CD1c-positive myeloid dendritic cell (primary cell): ENCODE results near the gene DEFB108B.
"Not testable (repeated sequence)": the region's sequence is repeated elsewhere in the genome, so short reads cannot be mapped to it uniquely, and the experiment has no call there.

Experiments
- DNase-seq: peaks from one replicate; pipeline ENCODE4 v3.0.0-alpha.2; 2016; ENCODE audit errors: extremely low spot score

DEFB108B gene

DNA sequence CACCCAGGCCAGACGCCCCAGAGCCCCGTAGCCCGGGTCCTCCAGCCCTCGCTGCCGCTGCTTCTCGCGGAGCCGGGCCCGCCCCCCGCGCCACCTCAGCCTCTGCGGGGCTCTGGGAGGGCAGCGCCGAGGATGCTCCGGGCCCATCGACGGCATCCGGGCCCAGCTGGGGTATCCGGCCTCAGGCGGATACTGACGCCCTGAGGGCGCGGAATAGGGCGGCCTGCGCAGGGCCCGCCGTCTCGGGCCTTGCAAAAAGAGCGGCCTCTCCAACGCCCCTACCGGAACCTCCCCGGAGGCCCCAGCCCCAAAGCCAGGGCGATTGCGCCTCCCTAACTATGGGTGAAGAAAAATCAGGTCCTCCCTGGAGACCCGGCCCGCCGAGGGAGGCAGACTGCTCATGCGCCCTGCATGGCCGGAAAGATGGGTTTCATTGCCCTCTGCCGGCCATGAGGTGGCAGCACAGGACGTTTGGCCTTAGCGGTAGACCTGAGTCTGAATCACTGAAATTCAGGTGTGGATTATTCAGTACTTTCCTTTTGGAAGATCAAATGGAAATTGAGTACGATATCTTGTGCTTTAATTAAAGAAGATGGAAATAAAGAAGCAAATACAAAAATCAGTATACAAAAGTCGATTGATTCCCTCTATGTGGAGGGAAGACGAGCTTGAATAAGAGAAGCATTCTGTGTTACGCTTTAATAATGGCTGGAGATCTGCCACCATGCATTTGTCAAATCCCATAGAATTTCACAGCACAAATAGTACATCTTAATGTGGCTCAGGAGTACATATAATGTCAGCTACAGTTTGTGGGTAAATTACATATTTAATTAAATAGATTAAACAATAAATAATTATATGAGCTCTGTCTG lies 19.3 kb upstream of the DEFB108B start:
- peak; percentile 76 for DNase-seq

DNA sequence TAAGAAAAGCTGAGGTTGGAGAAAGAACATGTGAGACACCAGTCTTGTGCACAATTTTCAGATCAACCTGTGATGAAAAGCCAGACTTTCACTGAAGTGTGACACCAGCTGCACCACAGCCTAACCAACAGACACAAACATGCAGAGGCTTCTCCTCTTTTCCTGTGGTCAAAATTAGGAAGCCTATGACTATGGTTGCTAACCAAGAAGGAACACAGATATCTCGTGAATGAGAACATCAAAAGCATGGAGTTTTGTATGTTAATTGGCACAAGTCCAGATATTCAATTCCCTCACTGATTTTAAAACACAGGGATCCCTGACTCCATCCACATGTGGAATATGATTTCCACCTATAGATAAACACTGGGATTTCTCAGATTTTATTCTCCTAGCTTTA lies 11.5 kb upstream of the DEFB108B start:
- not testable (repeated sequence) for DNase-seq

DNA sequence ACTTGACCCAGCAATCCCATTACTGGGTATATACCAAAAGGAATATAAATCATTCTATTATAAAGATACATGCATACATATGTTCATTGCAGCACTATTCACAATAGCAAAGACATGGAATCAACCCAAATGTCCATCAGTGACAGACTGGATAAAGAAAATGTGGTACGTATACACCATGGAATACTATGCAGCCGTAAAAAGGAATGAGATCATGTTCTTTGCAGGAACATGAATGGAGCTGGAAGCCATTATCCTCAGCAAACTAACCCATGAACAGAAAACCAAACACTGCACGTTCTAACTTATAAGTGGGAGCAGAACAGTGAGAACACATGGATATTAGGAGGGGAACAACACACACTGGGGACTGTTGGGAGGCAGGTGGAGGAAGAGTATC lies 3.8 kb upstream of the DEFB108B start:
- not testable (repeated sequence) for DNase-seq

DNA sequence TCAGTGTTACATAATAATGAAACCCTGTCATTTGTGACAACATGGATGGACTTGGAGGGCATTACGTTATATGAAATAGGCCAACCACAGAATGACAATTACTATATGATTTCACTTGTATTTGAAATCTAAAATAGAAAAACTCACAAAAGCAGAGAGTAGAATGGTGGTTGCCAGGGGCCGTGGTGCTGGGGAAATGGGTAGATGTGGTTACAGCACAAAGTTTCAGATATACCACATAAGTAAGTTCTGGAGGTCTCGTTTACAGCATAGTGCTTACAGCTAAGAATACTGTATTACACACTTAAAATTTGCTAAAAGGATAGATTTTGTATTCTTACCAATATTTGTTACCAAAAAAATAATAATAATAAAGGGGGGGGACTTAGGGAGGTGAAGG lies 3.3 kb upstream of the DEFB108B start:
- not testable (repeated sequence) for DNase-seq

DNA sequence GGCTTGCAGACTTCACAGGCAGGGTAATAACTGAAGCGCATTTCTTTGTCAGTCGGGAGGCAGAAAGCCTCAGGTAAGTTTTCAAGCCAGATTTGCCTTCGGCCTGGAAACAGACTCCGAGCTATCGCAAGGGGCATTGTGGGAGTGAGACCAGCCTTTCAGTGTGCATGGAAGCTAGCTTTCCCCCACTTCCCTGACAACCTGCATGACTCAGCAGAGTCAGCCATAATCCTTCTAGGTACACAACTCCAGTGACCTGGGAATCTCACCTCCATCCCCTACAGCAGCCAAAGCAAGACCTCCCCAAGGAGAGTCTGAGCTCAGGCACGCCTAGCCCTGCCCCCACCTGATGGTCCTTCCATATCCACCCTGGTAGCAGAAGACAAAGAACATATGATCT lies 9.7 kb downstream of the DEFB108B start:
- DNase-seq = not testable (repeated sequence)

DNA sequence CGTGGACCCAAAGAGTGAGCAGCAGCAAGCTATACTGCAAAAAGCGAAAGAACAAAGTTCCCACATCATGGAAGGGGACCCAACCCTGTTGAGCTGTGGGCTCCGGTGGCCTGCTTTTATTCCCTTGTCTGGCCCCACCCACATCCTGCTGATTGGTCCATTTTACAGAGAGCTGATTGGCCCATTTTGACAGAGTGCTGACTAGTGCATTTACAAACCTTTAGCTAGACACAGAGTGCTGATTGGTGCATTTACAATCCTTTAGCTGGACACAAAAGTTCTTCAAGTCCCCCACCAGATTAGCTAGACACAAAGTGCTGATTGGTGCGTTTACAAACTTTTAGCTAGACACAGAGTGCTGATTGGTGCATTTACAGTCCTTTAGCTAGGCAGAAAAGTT lies 10.4 kb downstream of the DEFB108B start:
- not testable (repeated sequence) for DNase-seq

DNA sequence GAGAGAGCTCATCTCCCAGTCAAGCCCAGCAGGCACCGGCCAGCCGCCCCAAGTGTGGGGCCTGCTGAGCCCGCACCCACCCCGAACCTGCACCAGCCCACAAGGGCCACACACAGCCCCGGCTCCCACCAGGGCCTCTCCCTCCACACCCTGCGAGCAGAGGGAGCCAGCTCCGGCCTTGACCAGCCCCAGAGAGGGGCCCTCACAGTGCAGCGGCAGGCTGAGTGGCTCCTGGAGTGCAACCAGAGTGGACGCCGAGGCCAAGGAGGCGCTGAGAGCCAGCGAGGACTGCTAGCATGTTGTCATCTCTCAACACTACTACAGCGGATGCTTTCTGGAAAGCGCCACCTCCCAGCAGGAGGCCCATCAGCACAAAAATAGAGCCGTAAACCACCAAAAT lies 10.9 kb downstream of the DEFB108B start:
- DNase-seq = no peak

DNA sequence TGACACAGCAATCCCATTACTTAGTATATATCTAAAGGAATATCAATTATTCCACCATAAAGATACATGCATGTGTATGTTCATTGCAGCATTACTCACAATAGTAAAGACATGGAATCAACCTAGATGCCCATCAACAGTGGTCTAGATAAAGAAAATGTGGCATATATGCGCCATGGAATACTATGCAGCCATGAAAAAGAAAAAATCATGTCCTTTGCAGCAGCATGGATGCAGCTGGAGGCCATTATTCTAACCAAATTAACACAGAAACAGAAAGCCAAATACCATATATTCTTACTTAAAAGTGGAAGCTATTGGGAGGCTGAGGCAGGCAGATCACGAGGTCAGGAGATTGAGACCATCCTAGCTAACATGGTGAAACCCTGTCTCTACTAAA lies 20.9 kb downstream of the DEFB108B start:
- not testable (repeated sequence) for DNase-seq

DNA sequence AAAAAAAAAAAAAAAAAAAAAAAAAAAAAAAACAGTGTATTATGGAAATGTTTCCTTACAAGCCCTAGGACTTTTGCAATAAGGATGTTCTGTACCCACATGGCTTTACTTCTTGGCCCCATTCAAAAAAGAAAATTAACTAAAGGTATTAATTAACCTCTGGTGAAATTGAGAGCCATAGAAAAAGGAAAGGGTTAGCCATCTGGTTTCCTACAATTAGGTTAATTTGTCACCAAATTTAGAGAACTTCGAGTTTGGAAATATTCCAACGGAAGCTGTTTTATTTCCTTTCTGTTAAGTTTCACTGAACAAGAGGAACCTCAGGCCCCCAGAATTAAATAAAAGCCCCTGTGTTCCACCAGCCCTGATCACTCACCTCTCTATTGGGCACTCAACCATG lies 22.9 kb downstream of the DEFB108B start:
- DNase-seq = not testable (repeated sequence)

DNA sequence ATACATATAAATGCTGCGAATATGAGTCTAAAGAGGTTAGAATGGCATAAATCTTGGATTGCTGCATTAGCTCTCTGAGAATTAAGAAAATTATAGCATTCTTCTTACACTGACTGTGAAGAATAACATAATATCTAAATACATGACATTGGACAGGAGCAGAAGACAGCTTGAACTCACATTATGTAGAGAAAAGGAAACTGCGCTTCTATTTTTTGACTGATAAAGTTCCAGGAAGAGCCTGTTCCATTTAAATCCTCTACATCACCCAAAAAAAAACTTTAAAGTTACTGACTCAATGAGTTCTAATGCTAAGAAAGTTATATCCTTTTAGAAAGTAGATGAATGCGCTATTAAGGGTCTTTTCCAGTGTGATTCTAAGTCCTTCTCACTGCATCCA lies 27.8 kb downstream of the DEFB108B start:
- not testable (repeated sequence) for DNase-seq

DNA sequence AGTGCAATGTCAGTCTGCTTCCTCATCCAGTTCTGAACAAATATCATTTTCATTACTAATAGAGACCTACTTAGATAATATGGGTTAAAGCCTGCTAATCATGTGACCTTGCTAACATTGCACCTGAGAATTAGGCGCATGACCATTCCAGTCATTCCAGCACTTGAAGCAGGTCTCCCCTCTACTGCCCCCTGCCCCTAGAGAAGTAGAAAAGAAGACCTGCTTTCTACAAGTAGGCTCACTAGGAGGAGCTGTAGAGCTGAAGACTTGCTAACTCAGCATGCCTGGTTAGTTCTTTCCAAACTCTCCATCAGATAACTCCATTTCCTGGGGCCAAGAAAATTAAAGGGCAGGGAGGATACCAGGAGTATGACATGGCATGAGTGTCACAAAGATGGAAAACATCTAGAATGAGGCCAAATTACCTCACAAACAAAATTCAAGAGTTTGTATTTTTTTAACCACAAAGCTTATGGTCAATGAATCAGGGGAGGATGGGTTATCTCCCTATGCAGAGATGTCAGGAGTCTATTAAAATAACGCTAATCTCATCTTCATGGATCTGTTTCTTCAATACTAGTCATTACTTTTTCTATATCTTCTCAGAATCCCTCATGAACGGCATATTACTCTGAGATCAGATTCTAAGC lies 31.1 kb downstream of the DEFB108B start:
- DNase-seq = peak; percentile 36

DNA sequence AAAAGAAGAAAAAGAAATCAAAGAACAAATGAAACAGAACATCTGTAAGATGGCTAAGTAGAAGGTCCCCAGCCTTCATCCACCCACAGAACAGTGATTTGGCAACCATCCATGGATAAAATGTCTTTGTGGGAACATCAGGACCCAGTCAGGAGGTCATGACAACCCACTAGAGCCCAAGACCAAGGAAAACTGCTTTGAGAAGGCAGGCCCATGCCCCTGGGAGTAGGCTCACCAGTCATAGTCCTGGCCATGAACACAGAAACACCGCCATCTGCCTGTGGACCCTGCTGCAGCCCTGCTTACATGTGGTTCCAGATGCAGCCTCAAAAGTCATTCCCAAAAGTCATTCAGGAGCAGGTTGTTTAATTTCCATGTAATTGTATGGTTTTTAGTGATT lies 34.2 kb downstream of the DEFB108B start:
- DNase-seq = not testable (repeated sequence)

DNA sequence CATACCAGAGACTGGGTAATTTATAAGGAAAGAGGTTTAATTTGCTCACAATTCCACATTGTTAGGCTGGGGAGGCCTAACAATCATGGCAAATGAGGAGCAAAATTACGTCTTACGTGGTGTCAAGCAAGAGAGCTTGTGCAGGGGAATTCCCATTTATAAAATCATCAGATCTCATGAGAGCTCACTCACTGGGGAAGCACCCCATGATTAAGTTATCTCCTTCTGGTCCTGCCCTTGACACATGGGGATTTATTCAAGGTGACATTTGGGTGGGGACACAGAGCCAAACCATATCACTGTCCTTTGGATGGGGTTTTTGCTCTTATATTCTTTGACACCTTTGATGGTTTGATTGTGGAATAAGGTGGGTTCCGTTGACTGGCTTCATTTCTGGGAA lies 36.9 kb downstream of the DEFB108B start:
- DNase-seq = not testable (repeated sequence)

DNA sequence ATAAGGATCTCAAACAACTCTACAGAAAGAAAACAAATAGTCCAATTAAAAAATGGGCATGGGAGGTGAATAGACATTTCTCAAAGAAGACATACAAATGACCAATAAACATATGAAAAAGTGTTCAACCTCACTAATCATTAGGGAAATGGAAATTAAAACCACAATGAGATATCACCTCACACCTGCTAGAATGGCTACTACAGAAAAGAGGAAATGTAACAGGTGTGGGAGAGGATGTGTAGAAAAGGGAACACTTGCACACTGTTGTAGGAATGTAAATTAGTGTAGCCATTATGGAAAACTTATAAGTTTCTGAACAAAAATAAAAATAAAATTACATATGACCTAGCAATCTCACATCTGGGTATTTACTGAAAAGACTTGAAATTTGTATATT lies 37.7 kb downstream of the DEFB108B start:
- DNase-seq = not testable (repeated sequence)

DNA sequence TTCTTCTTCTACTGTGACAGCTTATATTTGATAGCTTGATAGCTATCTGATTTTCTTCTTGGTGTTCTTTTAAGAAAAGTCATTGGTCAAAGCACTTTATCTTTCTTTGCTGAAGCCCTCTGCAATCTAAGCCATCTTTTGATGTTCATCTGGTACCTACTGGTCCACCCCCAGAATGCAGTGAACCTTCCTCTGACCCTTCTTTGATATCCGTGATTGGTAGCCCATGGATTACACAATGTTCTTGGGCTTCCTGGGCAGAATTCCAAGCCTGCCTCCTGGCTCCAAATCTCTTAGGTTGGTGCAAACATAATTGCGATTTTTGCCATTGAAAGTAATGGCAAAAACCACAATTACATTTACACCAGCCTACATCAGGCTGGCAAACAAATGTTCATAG lies 43.3 kb downstream of the DEFB108B start:
- DNase-seq = not testable (repeated sequence)

DNA sequence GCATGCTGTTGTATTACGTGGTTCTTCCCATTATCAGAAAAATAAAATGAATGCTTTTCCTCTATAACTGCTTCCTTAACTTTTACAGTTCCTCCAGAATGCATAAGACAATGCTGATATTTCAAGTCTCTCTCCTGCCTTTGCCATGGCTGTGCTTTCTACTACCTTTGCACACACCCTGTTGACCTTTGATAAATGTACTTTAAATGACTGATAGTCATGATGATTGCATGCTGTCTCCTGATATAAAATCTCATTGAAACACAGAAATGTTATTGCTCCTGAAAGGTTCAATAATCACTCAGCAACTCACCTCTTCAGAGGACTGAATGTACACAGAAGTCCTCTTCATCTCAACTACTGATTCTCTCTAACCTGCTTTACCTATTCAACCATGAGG lies 45.1 kb downstream of the DEFB108B start, which contains the start of gene DEFB131B:
DEFB131B (plus strand) TSS at position 395 of the 400 bp plus-strand sequence; CDS start at position 395, 0 bp downstream.
- not testable (repeated sequence) for DNase-seq

DNA sequence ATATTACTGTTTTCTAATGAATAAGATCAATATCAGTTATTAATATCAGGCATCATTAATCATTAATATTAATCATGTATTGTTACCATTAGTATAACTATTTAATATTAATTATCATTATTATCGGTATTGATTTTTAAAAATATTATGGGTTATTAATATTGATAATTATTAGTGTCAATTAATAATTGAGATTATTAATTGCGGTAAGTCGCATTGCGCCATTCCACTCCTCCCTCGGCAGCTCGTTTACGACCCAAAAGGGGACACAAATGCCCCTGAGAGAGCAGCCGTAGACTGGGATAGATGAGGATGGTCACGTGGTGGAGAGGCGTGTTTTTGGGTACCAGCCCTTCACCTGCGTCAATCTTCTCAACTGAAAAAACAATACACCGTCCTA lies 52.8 kb downstream of the DEFB108B start:
- DNase-seq = not testable (repeated sequence)
